Fibroblast of lung (primary cell): ENCODE measurements around the gene PLA1A. TPM values are rescaled to one million over a fixed set of nuclear protein-coding genes. Genes with fewer than 3 reads are reported as not detected.

ENCODE experiments used
- DNase-seq, 2 donors: peaks; one replicate each; pipeline versions ENCODE4 v3.0.0 to v3.0.0-alpha.2; 2010; ENCODE audit warnings: low read depth in 2 of 2
- H2AFZ ChIP-seq: 2 replicates; pipeline ENCODE4 v1.5.1; 2012; ENCODE audit warnings: low read length, control low read depth, inconsistent platforms
- H3K27ac ChIP-seq: 2 replicates; pipeline ENCODE4 v1.5.1; 2011; ENCODE audit warnings: low read length, control low read depth; ENCODE audit not compliant: insufficient read depth
- H3K27me3 ChIP-seq: 2 replicates; pipeline ENCODE4 v1.5.1; 2011; ENCODE audit warnings: mild to moderate bottlenecking, low read length; ENCODE audit not compliant: control insufficient read depth, insufficient read depth
- H3K36me3 ChIP-seq: 2 replicates; pipeline ENCODE4 v1.5.1; 2011; ENCODE audit warnings: low read length; ENCODE audit not compliant: control insufficient read depth, insufficient read depth
- H3K4me1 ChIP-seq: 2 replicates; pipeline ENCODE4 v1.5.1; 2011; ENCODE audit warnings: low read length; ENCODE audit not compliant: control insufficient read depth, insufficient read depth; ENCODE audit errors: extremely low read depth
- H3K4me2 ChIP-seq: 2 replicates; pipeline ENCODE4 v1.5.1; 2011; ENCODE audit warnings: low read length, control low read depth; ENCODE audit not compliant: insufficient read depth; ENCODE audit errors: extremely low read depth
- H3K4me3 ChIP-seq, 4 experiments: fragments of 200-600 bp in 1 of 4; sonication (generic) in 1 of 4; replicated peaks in 1 of 4; 2 replicates each; pipeline ENCODE4 v1.5.1; 2011 to 2016; ENCODE audit warnings: low read length in 4 of 4, low read depth in 3 of 4, mild to moderate bottlenecking in 3 of 4, control low read depth in 2 of 4, inconsistent platforms in 1 of 4, mixed read lengths in 1 of 4; ENCODE audit not compliant: insufficient read depth in 1 of 4; ENCODE audit errors: control extremely low read depth in 1 of 4
- H3K79me2 ChIP-seq: 2 replicates; pipeline ENCODE4 v1.5.1; 2012; ENCODE audit warnings: mild to moderate bottlenecking, low read length, inconsistent platforms; ENCODE audit not compliant: control insufficient read depth, insufficient read depth
- H3K9ac ChIP-seq: 2 replicates; pipeline ENCODE4 v1.5.1; 2011; ENCODE audit warnings: mild to moderate bottlenecking, low read length, control low read depth; ENCODE audit not compliant: insufficient read depth
- H3K9me3 ChIP-seq: 2 replicates; pipeline ENCODE4 v1.5.1; 2012; ENCODE audit warnings: low read depth, low read length; ENCODE audit not compliant: control insufficient read depth, insufficient read depth
- H4K20me1 ChIP-seq: 2 replicates; pipeline ENCODE4 v1.5.1; 2011; ENCODE audit warnings: low read length; ENCODE audit not compliant: control insufficient read depth, insufficient read depth; ENCODE audit errors: extremely low read depth
- EZH2 ChIP-seq: IDR thresholded peaks from 2 replicates; pipeline ENCODE4 v1.5.1; 2012; ENCODE audit warnings: low read length, control low read depth, mild to moderate bottlenecking; ENCODE audit errors: missing control alignments
- polyA plus RNA-seq, 2 donors: library from polyadenylated mRNA; depleted of rRNA in 1 of 2; stranded (reverse) in 1 of 2; unstranded in 1 of 2; fragments of >200 nt; gene quantifications; 2 replicates each; pipeline ENCODE4 v1.2.1, GENCODE V29; 2011 to 2012; ENCODE audit warnings: missing spikeins in 1 of 2
- total RNA-seq: library from RNA; depleted of rRNA; stranded (reverse); fragments of >200 nt; gene quantifications from 2 replicates; pipeline ENCODE4 v1.2.1, GENCODE V29; 2014
- TF ChIP-seq, protein P1 (sequence below), 2 donors: IDR thresholded peaks in 1 of 2; conservative IDR thresholded peaks in 1 of 2; 1 replicate in 1 of 2; 2 replicates in 1 of 2; pipeline ENCODE4 v1.5.1; 2011 to 2012; ENCODE audit warnings: low read length in 2 of 2, control low read depth in 1 of 2, inconsistent platforms in 1 of 2, low read depth in 1 of 2, mild to moderate bottlenecking in 1 of 2

The PLA1A gene
- total and polyA plus RNA-seq, 2 donors (not counting 1 experiment from before 2014, with no cell fraction given), result under 0.01 TPM; not detected in 1

DNA sequence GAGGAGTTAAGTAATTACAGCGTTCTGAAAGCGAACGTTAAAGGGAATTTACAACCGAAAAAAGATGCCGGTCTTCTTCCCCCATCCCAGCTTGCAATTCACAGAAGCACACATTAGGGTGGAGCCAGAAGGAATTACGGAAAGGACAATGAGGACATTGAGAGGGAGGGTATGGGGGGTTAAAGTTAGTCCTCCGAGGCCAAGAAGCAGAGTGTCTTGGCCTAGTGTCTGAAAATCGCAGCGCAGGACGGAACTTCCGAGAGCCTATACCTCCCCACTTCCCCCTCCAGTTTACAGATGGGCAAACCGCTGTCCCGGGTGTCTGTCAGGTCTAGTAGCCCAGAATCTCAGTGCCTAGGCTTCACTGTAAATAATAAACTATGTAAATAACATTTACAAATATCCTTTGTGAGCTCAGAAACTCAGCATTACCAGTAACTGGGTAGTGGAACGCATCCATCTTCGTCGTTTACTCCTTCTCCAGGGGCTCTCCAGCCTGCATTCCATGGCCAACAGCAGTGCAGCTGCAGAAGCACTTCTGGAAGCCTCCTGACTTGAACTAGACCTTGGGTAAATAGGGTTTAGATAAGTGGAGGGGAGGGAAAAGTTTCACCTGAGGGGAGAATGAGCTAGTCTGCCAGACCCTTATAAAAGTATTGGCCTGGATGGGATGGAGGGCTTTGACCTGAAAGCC, 17.5 kb upstream of the PLA1A start:
- Histone ChIP-seq H3K27me3 (no peaks in the 10 kb centered on the region), H3K4me3 (peak overlapping the region; percentile 47 to 70 (median 55)), H3K79me2 (no peaks in the 10 kb centered on the region), H3K9ac (peak overlapping the region; percentile 50), H3K36me3 (no peaks in the 10 kb centered on the region), H3K9me3 (no peaks in the 10 kb centered on the region), H3K4me2 (peak overlapping the region; percentile 88), H3K4me1 (peaks cover 3% of the 10 kb centered on the region), H2AFZ (peak overlapping the region; percentile 94), H3K27ac (peak overlapping the region; percentile 37), H4K20me1 (no peaks in the 10 kb centered on the region)
- DNase-seq, result no peak
- TF ChIP-seq EZH2, result no peak
- TF ChIP-seq, protein P1, sequence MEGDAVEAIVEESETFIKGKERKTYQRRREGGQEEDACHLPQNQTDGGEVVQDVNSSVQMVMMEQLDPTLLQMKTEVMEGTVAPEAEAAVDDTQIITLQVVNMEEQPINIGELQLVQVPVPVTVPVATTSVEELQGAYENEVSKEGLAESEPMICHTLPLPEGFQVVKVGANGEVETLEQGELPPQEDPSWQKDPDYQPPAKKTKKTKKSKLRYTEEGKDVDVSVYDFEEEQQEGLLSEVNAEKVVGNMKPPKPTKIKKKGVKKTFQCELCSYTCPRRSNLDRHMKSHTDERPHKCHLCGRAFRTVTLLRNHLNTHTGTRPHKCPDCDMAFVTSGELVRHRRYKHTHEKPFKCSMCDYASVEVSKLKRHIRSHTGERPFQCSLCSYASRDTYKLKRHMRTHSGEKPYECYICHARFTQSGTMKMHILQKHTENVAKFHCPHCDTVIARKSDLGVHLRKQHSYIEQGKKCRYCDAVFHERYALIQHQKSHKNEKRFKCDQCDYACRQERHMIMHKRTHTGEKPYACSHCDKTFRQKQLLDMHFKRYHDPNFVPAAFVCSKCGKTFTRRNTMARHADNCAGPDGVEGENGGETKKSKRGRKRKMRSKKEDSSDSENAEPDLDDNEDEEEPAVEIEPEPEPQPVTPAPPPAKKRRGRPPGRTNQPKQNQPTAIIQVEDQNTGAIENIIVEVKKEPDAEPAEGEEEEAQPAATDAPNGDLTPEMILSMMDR (conservative IDR thresholded peaks at IDR 0.05 in 1 of 2, IDR thresholded peaks at IDR 0.05 in 1 of 2; ENCODE audit: low read depth in 1 of 2, low read length in 2 of 2), result no peak

DNA sequence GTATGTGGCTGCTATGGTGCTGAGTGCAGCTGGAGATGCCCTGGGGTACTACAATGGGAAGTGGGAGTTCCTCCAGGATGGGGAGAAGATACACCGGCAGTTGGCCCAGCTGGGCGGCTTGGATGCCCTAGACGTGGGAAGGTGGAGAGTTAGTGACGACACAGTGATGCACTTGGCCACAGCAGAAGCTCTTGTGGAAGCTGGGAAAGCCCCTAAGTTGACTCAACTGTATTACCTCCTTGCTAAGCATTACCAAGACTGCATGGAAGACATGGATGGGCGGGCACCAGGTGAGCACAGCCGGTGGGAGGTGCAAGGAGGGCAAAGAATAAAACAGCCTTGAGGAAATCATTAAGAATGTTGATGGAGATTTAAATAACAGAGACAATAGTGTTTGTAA, 15.5 kb upstream of the PLA1A start:
- no peak for DNase-seq

DNA sequence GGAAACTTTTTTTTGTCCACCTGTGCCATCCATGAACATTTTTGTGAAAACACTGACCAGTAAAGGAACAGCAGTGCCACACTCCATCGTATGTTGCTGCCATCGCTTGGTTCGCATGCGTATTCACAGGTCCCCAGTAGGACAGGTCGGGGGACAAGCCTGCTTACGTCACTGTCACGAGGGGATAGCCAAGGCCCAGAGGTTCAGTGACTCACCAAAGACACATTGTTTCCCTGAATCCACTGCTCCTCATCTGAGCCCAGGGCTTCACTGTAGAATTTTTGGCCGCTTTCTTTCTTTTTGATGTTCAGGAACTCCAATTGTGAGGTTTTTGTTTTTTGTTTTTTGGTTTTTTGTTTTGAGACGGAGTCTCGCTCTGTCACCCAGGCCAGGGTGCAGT, 12.5 kb upstream of the PLA1A start:
- H4K20me1 ChIP-seq, result no peaks in the 10 kb centered on the region
- TF ChIP-seq EZH2, result no peak
- TF ChIP-seq, protein P1 (conservative IDR thresholded peaks at IDR 0.05 in 1 of 2, IDR thresholded peaks at IDR 0.05 in 1 of 2; ENCODE audit: low read depth in 1 of 2, low read length in 2 of 2), result no peak
- no peaks in the 10 kb centered on the region for H3K27me3 ChIP-seq
- no peak overlapping the region for H3K4me2 ChIP-seq
- DNase-seq, result no peak
- no peaks in the 10 kb centered on the region for H3K9me3 ChIP-seq
- H3K27ac ChIP-seq, result no peak overlapping the region
- H3K79me2 ChIP-seq, result no peaks in the 10 kb centered on the region
- peaks cover under 1% of the 10 kb centered on the region for H3K4me1 ChIP-seq
- no peak overlapping the region for H3K9ac ChIP-seq
- H3K4me3 ChIP-seq, result no peak overlapping the region
- H2AFZ ChIP-seq, result no peak overlapping the region
- H3K36me3 ChIP-seq, result no peaks in the 10 kb centered on the region

More for the DNA sequence above, 15.5 kb upstream of the PLA1A start:
- no peaks in the 10 kb centered on the region for H3K36me3 ChIP-seq
- H3K4me1 ChIP-seq, result peaks cover 3% of the 10 kb centered on the region
- no peaks in the 10 kb centered on the region for H3K79me2 ChIP-seq
- no peak overlapping the region for H3K9ac ChIP-seq
- no peak overlapping the region for H3K27ac ChIP-seq
- no peak overlapping the region for H3K4me3 ChIP-seq
- no peak overlapping the region for H2AFZ ChIP-seq
- no peaks in the 10 kb centered on the region for H3K9me3 ChIP-seq
- TF ChIP-seq, protein P1 (conservative IDR thresholded peaks at IDR 0.05 in 1 of 2, IDR thresholded peaks at IDR 0.05 in 1 of 2; ENCODE audit: low read depth in 1 of 2, low read length in 2 of 2), result no peak
- TF ChIP-seq EZH2, result no peak
- H3K27me3 ChIP-seq, result no peaks in the 10 kb centered on the region
- H3K4me2 ChIP-seq, result no peak overlapping the region
- no peaks in the 10 kb centered on the region for H4K20me1 ChIP-seq
